Measurements from ENCODE around the gene SHOC2.

SHOC2 gene

DNA sequence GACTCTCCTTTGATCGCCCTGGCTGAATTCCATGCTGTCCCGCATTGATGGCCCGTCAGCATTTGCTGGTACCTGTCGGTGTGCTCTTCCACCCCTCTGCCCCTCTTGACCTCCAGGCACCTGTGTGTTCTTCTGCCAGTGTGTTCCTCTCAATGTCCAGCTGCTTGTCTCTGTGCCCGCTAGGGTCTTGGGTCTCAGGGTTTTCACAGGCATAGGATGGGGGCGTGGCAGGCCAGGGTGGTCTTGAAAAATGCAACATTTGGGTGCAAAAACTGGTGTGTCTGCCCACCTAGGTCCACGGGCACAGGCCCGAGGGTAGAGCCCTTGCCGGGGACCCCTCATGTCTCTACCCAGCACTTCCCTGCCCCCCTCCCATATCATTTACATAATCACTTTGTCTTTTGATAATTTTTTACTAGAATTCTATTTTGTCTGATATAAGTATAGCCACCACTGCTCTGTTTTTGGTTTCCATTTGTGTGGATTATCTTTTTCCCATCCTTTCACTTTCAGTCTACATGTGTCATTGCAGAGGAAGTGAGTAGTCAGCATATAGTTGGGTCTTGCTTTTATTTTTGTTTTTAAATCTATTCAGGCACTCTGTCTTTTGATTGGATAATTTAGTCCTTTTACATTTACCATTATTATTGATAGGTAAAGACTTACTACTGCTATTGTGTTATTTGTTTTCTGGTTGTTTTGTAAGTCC lies 110.8 kb downstream of the SHOC2 start:
- TF ChIP-seq, protein P1, sequence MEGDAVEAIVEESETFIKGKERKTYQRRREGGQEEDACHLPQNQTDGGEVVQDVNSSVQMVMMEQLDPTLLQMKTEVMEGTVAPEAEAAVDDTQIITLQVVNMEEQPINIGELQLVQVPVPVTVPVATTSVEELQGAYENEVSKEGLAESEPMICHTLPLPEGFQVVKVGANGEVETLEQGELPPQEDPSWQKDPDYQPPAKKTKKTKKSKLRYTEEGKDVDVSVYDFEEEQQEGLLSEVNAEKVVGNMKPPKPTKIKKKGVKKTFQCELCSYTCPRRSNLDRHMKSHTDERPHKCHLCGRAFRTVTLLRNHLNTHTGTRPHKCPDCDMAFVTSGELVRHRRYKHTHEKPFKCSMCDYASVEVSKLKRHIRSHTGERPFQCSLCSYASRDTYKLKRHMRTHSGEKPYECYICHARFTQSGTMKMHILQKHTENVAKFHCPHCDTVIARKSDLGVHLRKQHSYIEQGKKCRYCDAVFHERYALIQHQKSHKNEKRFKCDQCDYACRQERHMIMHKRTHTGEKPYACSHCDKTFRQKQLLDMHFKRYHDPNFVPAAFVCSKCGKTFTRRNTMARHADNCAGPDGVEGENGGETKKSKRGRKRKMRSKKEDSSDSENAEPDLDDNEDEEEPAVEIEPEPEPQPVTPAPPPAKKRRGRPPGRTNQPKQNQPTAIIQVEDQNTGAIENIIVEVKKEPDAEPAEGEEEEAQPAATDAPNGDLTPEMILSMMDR (IDR thresholded peaks at IDR 0.05; ENCODE audit: insufficient read depth, missing control alignments): no peak
- DNase-seq (ENCODE audit: insufficient read length, low spot score) (no peak), FAIRE-seq (no peak)

DNA sequence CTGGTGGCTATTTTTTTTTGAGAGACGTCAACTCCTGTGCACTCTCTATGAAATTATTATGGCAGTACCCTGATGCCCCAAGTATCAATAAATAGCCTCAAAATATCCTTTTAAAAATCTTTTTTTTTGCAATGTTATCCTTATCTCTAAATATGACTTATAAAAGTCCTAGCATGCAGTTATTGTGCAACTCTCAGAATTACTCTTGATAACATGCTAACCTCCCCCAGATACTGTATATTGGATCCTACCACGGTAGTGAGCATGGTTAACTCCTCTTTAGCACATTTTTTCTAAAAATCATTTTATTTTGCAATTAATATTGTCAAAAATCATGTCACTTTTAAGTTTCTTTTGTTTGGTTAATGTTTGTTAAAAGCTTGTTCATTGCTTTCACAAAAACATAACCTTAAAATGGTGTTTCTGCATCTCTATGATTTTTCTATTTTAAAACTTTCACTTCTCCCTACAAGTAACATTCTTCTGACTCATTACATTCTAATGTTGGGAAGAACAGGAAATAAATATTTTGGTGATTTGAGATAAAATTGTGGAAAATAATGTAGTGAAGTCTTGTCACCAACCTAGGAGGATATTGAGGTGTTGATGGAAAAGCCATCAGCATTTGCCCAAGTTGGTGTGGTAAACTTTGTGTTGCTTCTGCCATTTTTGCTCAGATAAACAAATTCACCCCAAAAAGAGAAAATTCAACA lies 115.3 kb downstream of the SHOC2 start:
- TF ChIP-seq, protein P1 (IDR thresholded peaks at IDR 0.05; ENCODE audit: insufficient read depth, missing control alignments): no peak
- FAIRE-seq (no peak), DNase-seq (ENCODE audit: insufficient read length, low spot score) (no peak)

DNA sequence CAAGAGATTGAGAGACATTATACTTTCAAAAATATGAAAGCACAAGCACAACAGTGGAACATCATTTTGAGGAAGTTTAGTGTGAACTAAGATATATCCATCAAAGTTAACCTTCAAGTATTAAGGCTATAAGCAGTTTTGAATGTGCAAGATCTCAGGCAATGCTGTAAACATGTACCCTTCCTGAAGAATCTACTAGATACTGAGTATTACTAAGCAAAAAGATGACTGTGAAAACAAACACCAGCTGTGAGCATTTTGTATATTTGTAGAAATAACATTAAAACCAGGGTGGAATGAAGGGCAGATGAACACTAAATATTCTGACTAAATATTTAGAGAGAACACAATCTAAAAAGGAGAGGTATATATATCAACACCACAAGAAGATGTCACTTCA lies 116.1 kb downstream of the SHOC2 start:
- TF ChIP-seq, protein P1 (IDR thresholded peaks at IDR 0.05; ENCODE audit: insufficient read depth, missing control alignments): no peak

DNA sequence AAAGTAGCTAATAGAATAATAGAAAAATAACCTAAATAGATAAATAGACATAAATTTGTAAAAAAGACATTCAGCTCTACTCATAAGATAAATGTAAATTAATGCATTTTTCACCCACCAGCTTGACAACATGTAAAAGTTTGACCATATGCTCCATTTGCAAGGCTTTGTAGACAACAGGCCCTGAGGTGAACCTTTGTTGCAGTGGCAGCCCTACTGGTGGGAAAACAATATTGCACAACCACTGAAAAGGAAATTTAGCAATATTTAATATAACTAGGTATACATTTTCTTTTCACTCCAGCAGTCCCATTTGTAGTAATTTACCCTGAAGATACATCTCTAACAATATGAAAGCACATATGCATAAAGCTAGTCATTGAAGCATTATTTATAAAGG lies 118.5 kb downstream of the SHOC2 start:
- DNase-seq (ENCODE audit: insufficient read length, low spot score): no peak
- TF ChIP-seq, protein P1 (IDR thresholded peaks at IDR 0.05; ENCODE audit: insufficient read depth, missing control alignments): no peak
- no peak for FAIRE-seq

More for the DNA sequence above, 116.1 kb downstream of the SHOC2 start:
- FAIRE-seq: no peak
- no peak for DNase-seq (ENCODE audit: insufficient read length, low spot score)

DNA sequence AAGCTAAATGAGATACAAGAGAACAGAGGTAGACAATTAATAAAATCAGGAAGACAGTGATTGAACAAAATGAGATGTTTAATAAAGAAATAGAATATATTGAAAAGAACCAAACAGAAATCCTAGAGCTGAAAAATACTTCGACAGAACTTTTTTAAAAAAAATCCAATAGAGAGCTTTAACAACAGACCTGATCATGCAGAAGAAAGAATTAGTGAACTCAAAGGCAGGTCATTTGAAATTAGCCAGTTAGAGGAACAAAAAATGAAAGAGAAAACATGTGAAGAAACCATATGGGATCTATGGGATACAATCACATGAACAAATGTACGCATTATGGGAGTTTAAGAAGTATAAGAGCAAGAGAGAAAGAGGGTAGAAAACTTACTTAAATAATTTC lies 120.1 kb downstream of the SHOC2 start:
- DNase-seq (ENCODE audit: insufficient read length, low spot score) (no peak), FAIRE-seq (no peak)
- TF ChIP-seq, protein P1 (IDR thresholded peaks at IDR 0.05; ENCODE audit: insufficient read depth, missing control alignments): no peak

DNA sequence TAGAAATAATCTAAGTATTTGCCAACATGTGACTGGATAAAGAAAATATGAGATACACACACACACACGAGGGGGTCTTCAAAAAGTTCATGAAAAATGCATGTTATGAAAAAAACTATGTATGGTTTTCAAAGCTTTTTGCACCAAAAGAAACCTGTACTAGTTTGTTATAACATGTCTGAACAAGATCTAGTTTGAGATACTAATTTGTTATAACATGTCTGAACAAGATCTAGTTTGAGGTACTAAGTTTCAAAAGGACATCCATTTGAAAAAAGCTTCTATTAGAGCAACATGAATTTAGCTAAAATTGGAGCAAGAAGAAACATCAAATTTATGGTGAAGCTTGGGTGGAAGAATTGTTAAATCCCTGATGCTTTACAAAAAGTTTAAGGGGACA lies 137.6 kb downstream of the SHOC2 start:
- no peak for FAIRE-seq
- TF ChIP-seq, protein P1 (IDR thresholded peaks at IDR 0.05; ENCODE audit: insufficient read depth, missing control alignments): no peak
- no peak for DNase-seq (ENCODE audit: insufficient read length, low spot score)

Data from D721Med (cell line).